Stimulated activated naive CD8-positive, alpha-beta T cell treated with anti-CD3 and anti-CD28 coated beads, Interleukin-15, amount 100 ng/mL, for 72 hours (primary cell): Measurements from ENCODE around the gene RRP15.

Source experiments
- ATAC-seq: fragments of 150-1000 bp; cut with Tn5 transposase; 2 replicates; pipeline ENCODE4 v1.10.0; 2021; ENCODE audit warnings: mild to moderate bottlenecking, moderate library complexity
- DNase-seq, 2 donors: peaks; one replicate each; pipeline ENCODE4 v3.0.0; 2021 to 2022
- H3K27ac Mint-ChIP-seq, 2 donors: one replicate each; pipeline ENCODE4 v1.8.0; 2022; ENCODE audit warnings: mild to moderate bottlenecking in 2 of 2, mixed read lengths in 2 of 2, moderate library complexity in 2 of 2
- H3K27me3 Mint-ChIP-seq: one replicate; pipeline ENCODE4 v1.8.0; 2022; ENCODE audit warnings: mixed read lengths
- H3K4me1 Mint-ChIP-seq: one replicate; pipeline ENCODE4 v1.8.0; 2022; ENCODE audit warnings: mild to moderate bottlenecking, mixed read lengths
- H3K4me3 Mint-ChIP-seq, 2 donors: one replicate each; pipeline ENCODE4 v1.8.0; 2022; ENCODE audit warnings: mild to moderate bottlenecking in 2 of 2, mixed read lengths in 2 of 2, moderate library complexity in 1 of 2
- H3K9me3 Mint-ChIP-seq, 2 donors: one replicate each; pipeline ENCODE4 v1.8.0; 2022; ENCODE audit warnings: mixed read lengths in 2 of 2

RRP15 gene

GRCh38 chr1:218284917-218285635 lies at the start of gene RRP15:
Gene RRP15 (plus strand): TSS chr1:218285293. CDS start chr1:218285317, 24 bp downstream.
- peak within 1 kb of the TSS; percentile 86 to 95 for H3K4me3 Mint-ChIP-seq
- peak within 1 kb of the TSS; percentile 94 to 99 for H3K27ac Mint-ChIP-seq
- ATAC-seq: peak; percentile 99
- peak; percentile 82 to 87 for DNase-seq
- peaks cover 0 to 6% of the 10 kb centered on the region in 2 donors for H3K9me3 Mint-ChIP-seq
- peaks cover 7% of the 10 kb centered on the region for H3K27me3 Mint-ChIP-seq
- H3K4me1 Mint-ChIP-seq: peaks cover 23% of the 10 kb centered on the region

DNA sequence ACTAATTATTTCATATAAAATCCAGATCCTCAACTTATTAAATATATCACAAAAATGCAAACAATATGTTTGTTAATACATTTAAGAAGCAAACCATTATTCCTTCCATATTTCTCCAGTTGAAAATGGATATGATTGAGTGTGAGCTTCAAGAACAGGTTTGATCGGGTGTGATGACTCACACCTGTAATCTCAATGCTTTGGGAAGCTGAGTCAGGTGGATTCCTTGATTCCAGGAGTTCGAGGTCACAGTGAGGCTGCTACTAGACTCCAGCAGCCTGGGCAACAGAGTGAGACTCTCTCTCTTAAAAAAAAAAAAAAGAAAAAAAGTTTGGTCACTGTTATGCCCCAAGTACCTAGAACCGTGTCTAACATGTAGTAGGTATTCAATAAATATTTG lies 42.9 kb upstream of the RRP15 start:
- ATAC-seq (no peak), DNase-seq (no peak)
- Mint-ChIP-seq H3K27me3 (no peaks in the 10 kb centered on the region), H3K9me3 (no peaks in the 10 kb centered on the region), H3K4me3 (no peak overlapping the region), H3K27ac (no peak overlapping the region), H3K4me1 (no peaks in the 10 kb centered on the region)

GRCh38 chr1:218247339-218247738 lies 37.8 kb upstream of the RRP15 start:
- Mint-ChIP-seq H3K27ac (no peak overlapping the region), H3K27me3 (peaks cover 34% of the 10 kb centered on the region), H3K9me3 (no peaks in the 10 kb centered on the region), H3K4me1 (no peaks in the 10 kb centered on the region), H3K4me3 (no peak overlapping the region)
- ATAC-seq (no peak), DNase-seq (no peak)

DNA sequence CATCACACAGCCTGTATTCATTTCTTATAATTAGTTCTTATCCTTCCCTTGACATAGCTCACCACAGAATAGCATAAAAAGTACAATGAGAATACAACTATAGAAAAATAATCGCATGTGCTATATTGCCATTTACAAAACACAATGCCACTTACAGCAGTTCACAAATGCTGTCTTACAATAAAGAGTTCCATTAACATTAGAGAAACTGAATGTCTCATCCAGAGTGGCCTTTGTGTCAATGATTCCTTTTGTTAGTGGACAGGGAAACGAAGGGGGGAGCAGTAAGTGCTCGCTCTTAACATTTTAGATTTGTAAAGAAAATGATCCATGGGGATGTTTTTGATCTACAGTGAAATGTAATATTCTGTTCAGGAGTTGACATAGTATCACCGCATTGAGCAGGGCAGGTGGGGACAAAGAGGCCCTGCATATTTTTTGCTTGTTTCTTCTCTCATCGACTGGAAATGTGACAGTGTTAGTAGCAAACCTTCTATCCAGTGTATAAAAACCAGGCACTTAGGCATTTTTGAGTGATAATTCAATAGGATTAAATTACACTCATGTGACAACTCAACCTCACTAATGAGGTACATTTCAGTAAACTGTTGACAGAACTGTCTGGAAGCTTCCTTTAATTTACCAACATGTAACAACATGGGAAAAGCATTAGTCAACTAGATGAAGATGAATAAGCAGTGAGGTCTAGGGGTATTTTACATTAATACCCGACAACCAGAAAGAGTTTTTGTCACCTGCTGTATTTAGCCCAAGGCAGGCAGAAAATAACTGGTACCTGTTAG lies 35.6 kb upstream of the RRP15 start:
- DNase-seq (no peak), ATAC-seq (no peak)
- Mint-ChIP-seq H3K27ac (peak overlapping the region in 1 of 2 donors; percentile 24), H3K9me3 (no peaks in the 10 kb centered on the region), H3K4me1 (no peaks in the 10 kb centered on the region), H3K27me3 (peaks cover 43% of the 10 kb centered on the region), H3K4me3 (no peak overlapping the region)

GRCh38 chr1:218250492-218250891 lies 34.6 kb upstream of the RRP15 start:
- DNase-seq: no peak
- Mint-ChIP-seq H3K27ac (no peak overlapping the region), H3K27me3 (peaks cover 43% of the 10 kb centered on the region), H3K9me3 (no peaks in the 10 kb centered on the region), H3K4me1 (no peaks in the 10 kb centered on the region), H3K4me3 (no peak overlapping the region)
- ATAC-seq: no peak

GRCh38 chr1:218254296-218254946 lies 30.7 kb upstream of the RRP15 start:
- Mint-ChIP-seq H3K4me1 (no peaks in the 10 kb centered on the region), H3K27me3 (peaks cover 38% of the 10 kb centered on the region), H3K9me3 (peaks cover 0 to 3% of the 10 kb centered on the region in 2 donors), H3K27ac (no peak overlapping the region), H3K4me3 (no peak overlapping the region)
- DNase-seq (no peak), ATAC-seq (no peak)

DNA sequence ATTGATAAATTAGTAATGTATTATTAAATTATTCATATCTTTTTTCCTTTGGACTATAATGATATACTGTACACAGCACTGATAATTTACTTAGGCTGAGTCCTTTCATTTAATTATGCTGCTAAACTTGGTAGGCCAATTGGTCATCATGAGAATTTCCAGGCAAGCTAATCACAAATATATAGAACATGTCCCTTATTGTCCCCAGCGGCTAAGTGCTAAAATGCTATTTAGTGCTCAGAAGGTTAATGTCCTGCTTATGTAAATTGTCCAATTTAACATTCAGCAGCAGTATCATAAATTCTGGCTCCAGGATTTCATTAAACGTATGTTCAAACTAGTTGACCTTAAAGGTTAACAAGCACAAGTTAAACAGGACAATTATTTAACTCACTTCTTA lies 30.0 kb upstream of the RRP15 start:
- DNase-seq: no peak
- Mint-ChIP-seq H3K27ac (no peak overlapping the region), H3K27me3 (peaks cover 31% of the 10 kb centered on the region), H3K4me1 (no peaks in the 10 kb centered on the region), H3K9me3 (peaks cover 0 to 6% of the 10 kb centered on the region in 2 donors), H3K4me3 (no peak overlapping the region)
- no peak for ATAC-seq

- DNase-seq (no peak), ATAC-seq (no peak)
- no peak overlapping the region for H3K4me3 Mint-ChIP-seq
- peaks cover 15% of the 10 kb centered on the region for H3K27me3 Mint-ChIP-seq
- no peak overlapping the region for H3K27ac Mint-ChIP-seq
- H3K9me3 Mint-ChIP-seq: peaks cover 0 to 6% of the 10 kb centered on the region in 2 donors
- H3K4me1 Mint-ChIP-seq: no peaks in the 10 kb centered on the region
These were observed 27.7 kb upstream of the RRP15 start for GRCh38 chr1:218257371-218257770.

DNA sequence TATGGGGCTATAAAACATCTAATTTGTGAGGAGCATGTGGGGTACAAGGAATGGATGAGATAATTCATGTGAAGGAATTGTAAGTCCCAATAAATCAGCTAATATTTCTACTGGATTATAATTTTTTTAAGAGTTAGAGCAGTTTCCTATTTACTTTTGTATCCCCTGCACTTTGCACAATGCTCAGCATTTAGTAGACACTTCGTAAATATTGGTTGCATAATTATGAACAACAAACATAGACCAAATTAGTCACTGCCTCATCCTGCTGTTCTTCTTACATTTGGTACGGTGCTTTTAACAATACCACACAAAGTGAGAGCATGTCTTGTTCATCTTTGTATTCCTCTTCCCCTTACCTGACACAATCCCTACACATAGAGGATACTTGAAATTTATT lies 27.1 kb upstream of the RRP15 start:
- Mint-ChIP-seq H3K27ac (no peak overlapping the region), H3K4me3 (no peak overlapping the region), H3K4me1 (no peaks in the 10 kb centered on the region), H3K9me3 (peaks cover 0 to 6% of the 10 kb centered on the region in 2 donors), H3K27me3 (peaks cover 15% of the 10 kb centered on the region)
- ATAC-seq (no peak), DNase-seq (no peak)

DNA sequence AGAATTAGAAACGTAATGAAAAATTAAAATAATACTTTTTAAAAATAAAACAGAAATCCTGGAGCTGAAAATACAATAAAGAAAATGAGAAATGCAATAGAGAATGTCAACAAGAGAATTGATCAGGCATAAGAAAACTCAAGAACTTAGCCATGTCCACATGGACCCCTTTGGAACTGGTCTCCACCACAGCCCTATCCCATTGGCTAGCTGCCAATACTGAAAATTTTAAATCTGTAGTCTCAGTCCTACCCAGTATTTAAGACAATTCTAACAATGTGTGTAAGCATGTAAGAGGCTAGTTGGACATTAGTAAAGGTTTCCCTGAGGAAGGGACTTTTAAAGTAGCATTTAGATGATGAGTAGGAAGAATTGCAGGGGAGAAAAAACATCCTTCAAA lies 25.8 kb upstream of the RRP15 start:
- peaks cover 7% of the 10 kb centered on the region for H3K27me3 Mint-ChIP-seq
- no peak overlapping the region for H3K4me3 Mint-ChIP-seq
- H3K9me3 Mint-ChIP-seq: peaks cover 0 to 6% of the 10 kb centered on the region in 2 donors
- no peaks in the 10 kb centered on the region for H3K4me1 Mint-ChIP-seq
- H3K27ac Mint-ChIP-seq: no peak overlapping the region
- ATAC-seq (no peak), DNase-seq (no peak)

DNA sequence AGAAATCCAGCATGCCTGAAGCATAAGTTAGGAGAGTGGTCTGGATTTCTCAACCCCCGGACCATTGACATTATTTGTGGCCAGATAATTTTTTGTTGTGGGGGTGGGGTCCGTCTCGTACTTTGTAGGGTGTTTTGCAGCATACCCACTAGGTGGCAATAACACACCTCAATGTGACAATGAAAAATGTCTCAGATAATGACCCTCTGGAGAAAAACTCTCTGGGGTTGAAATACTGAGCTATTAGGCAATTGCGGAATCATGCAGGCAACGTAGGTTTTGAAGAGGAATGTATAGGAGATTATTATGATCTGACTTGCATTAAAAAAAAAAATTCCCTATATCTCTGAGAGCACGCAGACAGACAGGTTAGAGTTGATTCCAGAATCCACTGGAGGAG lies 25.3 kb upstream of the RRP15 start:
- Mint-ChIP-seq H3K27ac (no peak overlapping the region), H3K9me3 (peaks cover 0 to 6% of the 10 kb centered on the region in 2 donors), H3K27me3 (peaks cover 6% of the 10 kb centered on the region), H3K4me1 (no peaks in the 10 kb centered on the region), H3K4me3 (no peak overlapping the region)
- ATAC-seq (no peak), DNase-seq (no peak)

- DNase-seq: no peak
- no peak for ATAC-seq
- no peaks in the 10 kb centered on the region for H3K4me1 Mint-ChIP-seq
- H3K4me3 Mint-ChIP-seq: no peak overlapping the region
- peaks cover 0 to 6% of the 10 kb centered on the region in 2 donors for H3K9me3 Mint-ChIP-seq
- H3K27ac Mint-ChIP-seq: no peak overlapping the region
- no peaks in the 10 kb centered on the region for H3K27me3 Mint-ChIP-seq
These were observed 22.8 kb upstream of the RRP15 start for GRCh38 chr1:218262259-218262658.

GRCh38 chr1:218266356-218266755 lies 18.7 kb upstream of the RRP15 start:
- no peaks in the 10 kb centered on the region for H3K4me1 Mint-ChIP-seq

GRCh38 chr1:218272366-218272765 lies 12.7 kb upstream of the RRP15 start:
- Mint-ChIP-seq H3K27ac (no peak overlapping the region), H3K9me3 (no peaks in the 10 kb centered on the region), H3K27me3 (no peaks in the 10 kb centered on the region), H3K4me3 (no peak overlapping the region), H3K4me1 (no peaks in the 10 kb centered on the region)
- ATAC-seq (no peak), DNase-seq (no peak)

More at GRCh38 chr1:218266356-218266755, 18.7 kb upstream of the RRP15 start:
- no peak for DNase-seq
- no peaks in the 10 kb centered on the region for H3K9me3 Mint-ChIP-seq
- H3K27ac Mint-ChIP-seq: no peak overlapping the region
- no peak for ATAC-seq
- H3K27me3 Mint-ChIP-seq: no peaks in the 10 kb centered on the region
- no peak overlapping the region for H3K4me3 Mint-ChIP-seq

DNA sequence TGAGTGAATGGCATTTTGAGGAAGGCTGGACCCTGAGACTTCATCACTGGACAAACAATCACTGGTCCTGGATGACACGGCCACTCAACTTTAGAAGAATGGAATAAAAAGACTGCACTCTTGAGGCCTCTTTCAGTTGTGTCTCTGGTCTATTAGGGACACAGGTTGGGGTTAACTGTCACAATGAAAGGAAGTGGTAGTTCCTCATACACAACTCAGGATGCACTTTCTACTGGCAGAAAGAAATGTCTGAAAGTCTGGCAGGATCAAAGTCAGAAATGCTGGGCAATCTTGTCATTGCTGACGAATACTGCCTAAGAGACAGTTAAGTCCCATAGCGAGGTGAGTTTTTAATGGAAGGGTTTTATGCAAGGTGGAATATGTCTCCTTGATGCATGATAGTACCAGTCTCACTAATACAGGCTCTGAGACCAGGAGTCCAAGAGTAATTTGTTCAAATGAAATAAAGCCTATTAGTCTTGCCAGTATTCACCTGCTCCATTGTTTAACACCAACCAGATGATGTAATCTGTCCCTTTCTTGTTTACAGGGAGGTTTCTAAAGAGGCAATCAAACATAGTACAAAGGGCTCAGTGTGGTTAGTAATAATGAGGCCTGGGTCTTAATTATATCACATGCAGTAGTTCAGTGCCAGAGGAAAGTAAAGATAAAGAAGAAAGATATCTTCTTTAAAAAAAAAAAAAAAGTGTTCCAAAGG lies 11.2 kb upstream of the RRP15 start:
- no peak overlapping the region for H3K27ac Mint-ChIP-seq
- no peaks in the 10 kb centered on the region for H3K27me3 Mint-ChIP-seq
- no peaks in the 10 kb centered on the region for H3K9me3 Mint-ChIP-seq
- no peak overlapping the region for H3K4me3 Mint-ChIP-seq
- ATAC-seq (no peak), DNase-seq (no peak)
- no peaks in the 10 kb centered on the region for H3K4me1 Mint-ChIP-seq
